SW 1271 (cell line): Measurements from ENCODE around the gene RABL2B.
"Not testable (repeated sequence)": the region's sequence is repeated elsewhere in the genome, so short reads cannot be mapped to it uniquely, and the experiment has no call there.

ENCODE experiments used
- DNase-seq, 2 experiments: peaks; one replicate each; lab custom pipeline; 2025; lab: John Stamatoyannopoulos, UW

Gene RABL2B

DNA sequence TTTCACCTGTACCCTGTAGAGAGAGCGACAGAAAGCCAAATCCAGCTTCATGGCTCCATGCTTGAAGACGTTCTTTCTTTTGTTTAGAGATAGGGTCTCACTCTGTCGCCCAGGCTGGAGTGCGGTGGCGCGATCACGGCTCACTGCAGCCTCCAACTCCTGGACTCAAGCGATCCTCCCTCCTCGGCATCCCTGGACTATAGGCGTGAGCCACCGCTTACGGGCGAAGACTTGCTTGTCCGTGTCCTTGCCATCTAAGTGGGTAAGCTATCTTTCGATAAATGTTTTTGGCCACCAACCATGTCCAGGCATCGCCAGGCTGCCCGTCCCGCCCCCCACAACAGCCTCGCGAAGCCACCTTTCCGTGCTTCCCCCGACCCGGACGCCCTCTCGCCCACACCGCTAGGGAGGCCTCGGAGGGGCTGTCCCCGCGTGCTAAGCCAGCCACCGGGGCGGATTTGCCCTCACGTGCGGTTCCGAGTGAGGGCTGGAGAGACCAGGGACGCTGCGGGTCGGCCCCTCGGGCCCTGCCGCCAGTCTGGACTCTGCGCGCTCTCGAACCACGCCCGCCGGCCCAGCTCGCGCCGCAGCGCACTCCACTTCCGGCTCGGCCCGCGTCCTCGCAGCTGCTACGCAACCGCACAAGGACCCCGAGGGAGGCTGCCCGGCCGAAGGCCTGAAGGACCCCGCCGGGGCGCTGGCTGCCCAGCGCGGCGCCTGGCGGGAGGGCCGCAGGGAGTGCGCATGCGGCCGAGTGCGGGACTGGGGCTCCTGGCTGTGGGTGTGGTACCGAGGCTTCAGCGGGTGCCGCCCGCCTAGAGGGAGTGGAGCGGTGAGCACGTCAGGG lies at the start of gene RABL2B:
Gene RABL2B, minus strand, starts transcription at position 604 of the 847 bp plus-strand sequence. CDS start 1,342 bp downstream, outside the sequence.
- DNase-seq, result peak; percentile 26 to 79

DNA sequence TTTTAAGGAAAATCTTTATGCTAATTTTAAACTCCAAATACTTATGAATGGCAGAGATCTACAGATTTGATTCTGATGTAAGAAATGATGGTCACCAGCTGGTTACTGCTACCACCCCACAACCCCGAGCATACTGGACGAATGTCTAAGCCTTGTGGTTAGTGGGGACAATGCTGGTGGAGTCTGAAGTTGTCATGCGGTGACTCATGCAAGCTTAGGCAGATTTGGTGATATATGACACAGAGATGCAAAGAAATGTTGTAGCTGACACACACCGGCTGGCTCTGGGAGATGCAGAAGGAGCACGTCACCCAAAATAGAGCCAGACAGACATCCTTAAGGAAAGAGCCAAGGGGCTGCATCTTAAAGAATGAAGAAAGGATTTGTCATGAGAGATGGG lies 3.5 kb upstream of the RABL2B start:
- not testable (repeated sequence) for DNase-seq

DNA sequence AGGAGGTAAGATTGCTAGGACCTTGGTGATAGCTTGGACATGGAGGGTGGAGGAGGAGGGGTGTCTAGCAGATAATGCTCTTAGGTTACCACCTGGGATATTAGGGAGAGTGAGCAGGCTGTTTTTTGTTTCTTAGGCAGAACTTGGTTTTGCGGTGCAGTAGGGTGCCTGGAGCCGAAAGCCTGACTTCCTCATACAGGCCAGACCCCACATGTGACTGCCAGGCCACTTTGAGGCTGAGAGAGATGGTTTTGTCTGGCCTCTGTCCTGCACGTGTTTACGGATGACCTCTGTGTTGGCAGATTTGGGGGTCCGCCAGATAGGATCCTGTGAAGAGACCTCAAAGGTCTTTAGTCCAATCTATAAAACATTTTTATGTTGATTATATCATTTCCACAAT lies 1.9 kb upstream of the RABL2B start:
- DNase-seq, result not testable (repeated sequence)

DNA sequence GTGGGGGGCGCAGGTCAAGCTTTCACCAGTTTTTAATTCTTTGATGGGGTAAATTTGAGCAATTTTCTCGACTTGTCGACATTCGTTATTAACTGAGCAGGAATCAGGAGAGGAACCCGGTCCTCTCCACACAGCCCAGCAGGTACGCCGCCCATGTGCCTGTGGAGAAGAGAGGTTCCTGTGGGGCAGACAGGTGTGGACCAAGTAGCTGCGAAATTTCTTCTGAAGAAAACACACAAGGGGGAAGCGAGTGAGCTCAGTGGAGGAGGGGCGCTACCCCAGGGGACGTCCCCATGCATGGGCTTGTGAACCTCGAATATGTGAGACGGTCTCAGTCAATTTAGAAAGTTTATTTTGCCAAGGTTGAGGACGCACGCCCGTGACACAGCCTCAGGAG lies 442 bp upstream of the RABL2B start:
- DNase-seq, result not testable (repeated sequence)

DNA sequence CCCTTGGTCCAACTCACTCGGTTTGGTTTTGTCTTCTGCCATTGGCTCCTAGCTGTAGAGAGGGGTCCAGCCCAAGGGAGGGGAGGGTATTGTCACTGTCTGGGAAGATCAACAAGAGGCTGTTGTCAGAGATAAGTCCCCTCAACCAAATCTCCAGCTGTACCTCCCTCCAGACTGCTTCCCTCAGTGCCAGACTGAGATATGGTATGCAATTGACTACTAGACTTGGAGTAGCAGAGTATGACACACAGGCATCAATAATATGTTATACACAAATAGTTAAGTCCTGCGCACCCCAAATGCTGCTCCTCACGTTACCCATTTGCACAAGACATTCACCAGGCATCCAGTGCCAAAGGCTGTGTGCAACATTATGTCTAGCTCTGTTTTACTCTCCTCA lies 1.2 kb downstream of the RABL2B start:
- not testable (repeated sequence) for DNase-seq

DNA sequence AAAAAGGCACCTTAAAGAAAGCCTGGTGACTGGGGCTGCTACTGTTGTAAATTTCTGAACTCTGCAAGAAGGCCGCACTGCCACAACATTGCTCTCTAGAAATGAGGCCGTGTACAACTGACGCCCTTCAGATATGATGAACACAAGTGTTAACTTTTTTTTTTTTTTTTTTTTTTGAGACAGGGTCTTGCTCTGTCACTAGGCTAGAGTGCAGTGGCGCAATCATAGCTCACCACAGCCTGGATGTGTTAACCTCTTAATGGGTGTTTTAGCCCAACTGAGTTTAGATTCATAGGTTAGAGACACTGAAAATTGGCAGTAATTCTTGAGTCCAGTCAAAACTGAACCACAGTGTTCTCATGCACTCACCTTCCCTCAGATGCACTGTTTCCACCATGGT lies 3.2 kb downstream of the RABL2B start:
- DNase-seq, result not testable (repeated sequence)

DNA sequence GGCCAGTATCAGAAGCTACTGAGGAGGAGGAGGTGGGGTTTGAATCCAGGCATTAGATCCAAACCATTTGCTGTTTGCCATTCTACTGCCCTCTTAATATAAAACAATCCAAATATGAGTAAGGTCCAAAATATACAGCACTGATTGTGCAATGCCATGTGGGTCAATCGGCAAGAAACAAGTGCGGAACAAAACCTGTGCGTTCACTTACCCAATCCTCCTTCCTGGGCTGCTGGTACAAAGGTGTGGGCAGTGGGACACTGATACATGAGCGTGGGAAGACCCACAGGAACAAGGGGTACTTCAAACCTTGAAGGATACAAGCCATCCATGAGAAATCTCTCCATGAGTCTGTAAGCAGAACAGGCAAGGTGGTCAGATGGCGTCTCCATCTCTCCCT lies 5.8 kb downstream of the RABL2B start:
- not testable (repeated sequence) for DNase-seq

DNA sequence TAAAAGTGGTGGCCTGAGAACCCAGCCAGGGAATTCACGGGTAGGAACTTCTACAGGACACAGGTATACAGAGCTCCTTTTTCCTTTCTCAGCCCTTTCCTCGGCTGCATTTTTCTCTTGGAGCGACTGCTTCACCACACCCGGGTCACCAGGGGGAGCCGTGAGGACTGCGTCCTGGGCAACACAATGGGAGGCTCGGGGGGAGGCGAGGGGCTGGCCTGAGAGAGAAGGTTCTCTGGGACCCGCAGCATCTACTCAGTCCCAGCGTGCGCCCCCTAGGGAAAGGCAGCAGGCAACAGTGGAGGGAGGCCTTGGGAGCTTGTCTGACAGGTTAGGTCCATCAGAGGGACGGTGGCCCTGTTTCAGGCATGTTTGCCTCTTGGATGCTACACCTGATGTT lies 8.3 kb downstream of the RABL2B start:
- DNase-seq, result peak; percentile 13 to 35

DNA sequence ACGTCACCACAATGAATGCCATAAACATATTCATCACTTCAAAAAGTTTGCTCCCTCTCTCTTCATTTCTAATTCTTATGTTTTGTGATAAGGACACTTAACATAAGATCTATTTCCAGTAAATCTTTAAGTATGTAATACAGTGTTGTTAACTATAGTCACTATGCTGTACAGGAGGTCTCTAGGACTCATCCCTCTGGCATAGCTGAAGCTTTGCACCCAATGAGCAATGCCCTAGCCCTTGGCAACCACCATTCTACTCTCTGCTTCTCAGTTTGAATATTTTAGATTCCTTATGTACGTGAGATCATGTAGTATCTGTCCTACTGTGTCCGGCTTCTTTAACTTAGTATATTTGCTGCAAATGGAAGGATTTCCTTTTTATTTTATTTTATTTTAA lies 19.1 kb downstream of the RABL2B start:
- not testable (repeated sequence) for DNase-seq

DNA sequence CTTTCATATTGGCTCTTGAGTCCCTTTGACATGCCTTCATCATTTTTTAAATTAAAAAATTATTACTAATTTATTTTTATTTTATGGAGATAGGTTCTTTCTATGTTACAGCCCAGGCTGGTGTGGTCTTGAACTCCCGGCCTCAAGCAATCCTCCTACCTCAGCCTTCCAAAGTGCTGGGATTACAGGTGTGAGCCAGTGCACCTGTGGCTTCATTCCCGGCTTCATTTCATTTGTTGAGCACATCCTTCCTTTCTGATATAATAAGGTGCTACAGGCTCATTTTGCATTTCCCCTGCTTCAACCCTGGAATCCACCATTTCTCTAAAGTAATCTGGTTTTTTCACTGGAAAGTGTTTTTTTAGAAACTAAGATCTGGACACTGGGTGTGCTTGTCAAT lies 21.6 kb downstream of the RABL2B start:
- DNase-seq, result not testable (repeated sequence)

DNA sequence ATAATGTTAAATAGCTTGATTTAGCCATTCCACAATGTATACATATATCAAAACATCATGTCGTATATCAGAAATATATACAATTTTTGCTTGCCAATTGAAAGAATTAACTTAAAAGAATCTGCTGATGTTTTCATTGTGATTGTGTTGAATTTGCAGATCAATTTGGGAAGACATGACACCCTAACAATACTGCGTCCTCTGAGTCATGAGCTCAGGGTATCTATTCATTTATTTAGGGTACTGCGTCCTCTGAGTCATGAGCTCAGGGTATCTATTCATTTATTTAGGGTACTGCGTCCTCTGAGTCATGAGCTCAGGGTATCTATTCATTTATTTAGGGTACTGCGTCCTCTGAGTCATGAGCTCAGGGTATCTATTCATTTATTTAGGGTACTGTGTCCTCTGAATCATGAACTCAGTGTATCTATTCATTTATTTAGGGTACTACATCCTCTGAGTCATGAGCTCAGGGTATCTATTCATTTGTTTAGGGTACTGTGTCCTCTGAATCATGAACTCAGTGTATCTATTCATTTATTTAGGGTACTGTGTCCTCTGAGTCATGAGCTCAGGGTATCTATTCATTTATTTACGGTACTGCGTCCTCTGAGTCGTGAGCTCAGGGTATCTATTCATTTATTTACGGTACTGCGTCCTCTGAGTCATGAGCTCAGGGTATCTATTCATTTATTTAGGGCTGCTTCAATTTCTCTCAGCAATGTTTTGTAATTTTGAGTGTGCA lies 23.7 kb downstream of the RABL2B start:
- not testable (repeated sequence) for DNase-seq

DNA sequence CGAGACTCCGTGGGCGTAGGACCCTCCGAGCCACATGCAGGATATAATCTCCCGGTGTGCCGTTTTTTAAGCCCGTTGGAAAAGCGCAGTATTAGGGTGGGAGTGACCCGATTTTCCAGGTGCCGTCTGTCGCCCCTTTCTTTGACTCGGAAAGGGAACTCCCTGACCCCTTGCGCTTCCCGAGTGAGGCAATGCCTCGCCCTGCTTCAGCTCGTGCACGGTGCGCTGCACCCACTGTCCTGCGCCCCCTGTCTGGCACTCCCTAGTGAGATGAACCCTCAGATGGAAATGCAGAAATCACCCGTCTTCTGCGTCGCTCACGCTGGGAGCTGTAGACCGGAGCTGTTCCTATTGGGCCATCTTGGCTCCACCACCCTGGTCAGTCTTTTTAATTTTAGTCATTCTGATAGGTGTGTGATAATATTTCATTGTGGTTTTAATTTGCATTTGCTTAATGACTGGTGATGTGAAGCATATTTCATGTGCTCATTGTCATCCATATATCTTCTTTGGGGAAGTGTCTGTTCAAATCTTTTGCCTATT lies 26.4 kb downstream of the RABL2B start:
- peak in 1 of 2 experiments; percentile 7 for DNase-seq

DNA sequence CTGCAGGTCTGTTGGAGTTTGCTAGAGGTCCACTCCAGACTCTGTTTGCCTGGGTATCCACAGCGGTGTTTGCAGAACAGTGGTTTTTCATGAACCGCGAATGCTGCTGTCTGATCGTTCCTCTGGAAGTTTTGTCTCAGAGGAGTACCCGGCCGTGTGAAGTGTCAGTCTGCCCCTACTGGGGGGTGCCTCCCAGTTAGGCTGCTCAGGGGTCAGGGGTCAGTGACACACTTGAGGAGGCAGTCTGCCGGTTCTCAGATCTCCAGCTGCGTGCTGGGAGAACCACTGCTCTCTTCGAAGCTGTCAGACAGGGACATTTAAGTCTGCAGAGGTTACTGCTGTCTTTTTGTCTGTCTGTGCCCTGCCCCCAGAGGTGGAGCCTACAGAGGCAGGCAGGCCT lies 27.0 kb downstream of the RABL2B start:
- not testable (repeated sequence) for DNase-seq

DNA sequence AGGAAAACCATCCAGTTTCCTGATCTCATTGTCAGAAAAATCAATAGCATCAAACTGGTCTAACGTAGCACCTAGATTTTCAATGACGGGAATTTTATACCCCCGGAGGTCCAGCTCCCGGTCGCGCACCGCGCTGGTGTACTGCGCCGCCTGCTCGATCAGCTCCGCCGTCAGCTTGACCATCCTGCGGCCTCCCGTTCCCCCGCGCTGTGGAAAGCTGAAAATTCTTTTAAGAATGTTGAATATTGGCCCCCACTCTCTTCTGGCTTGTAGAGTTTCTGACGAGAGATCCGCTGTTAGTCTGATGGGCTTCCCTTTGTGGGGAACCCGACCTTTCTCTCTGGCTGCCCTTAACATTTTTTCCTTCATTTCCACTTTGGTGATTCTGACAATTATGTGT lies 28.2 kb downstream of the RABL2B start:
- DNase-seq, result not testable (repeated sequence)

DNA sequence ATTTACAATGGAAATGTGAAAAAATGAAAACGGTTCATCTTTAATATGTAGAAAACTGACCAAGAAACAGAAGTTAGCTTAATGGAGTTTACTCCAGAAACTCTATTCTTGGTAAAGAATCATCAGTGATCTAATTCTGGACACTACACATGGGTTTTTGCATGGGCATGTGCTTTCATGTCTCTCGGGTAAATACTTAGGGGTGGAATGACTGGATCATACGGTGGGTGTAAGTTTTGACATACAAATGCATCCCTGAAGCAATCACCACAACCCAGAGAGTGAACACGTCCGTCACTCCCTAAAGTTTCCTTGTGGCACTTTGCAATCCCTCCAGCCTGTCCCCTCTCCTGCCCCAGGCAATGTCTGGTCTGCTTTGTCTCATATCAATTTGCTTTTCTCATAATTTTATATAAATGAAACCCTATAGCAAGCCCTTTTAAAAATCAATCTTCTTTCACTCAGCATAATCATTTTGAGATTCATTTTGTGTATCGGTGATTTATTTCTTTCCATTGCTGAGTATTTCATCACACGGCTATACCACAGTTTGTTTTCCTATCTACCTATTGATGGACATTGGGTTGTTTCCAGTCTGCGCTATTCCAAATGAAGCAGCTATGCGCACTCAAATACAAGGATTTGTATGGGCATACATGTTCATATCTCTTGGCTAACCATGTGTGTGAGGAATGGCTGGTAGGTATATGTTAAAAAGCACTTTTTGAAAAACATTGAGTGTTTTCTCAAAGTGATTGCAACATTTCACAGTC lies 33.9 kb downstream of the RABL2B start:
- not testable (repeated sequence) for DNase-seq

DNA sequence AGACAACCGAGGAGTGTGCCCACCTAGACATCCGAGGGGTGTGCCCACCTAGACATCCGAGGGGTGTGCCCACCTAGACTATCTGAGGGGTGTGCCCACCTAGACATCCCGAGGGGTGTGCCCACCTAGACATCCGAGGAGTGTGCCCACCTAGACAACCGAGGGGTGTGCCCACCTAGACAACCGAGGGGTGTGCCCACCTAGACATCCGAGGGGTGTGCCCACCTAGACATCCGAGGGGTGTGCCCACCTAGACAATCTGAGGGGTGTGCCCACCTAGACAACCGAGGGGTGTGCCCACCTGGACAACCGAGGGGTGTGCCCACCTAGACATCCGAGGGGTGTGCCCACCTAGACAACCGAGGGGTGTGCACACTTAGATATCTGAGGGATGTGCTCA lies 34.8 kb downstream of the RABL2B start:
- DNase-seq, result not testable (repeated sequence)

DNA sequence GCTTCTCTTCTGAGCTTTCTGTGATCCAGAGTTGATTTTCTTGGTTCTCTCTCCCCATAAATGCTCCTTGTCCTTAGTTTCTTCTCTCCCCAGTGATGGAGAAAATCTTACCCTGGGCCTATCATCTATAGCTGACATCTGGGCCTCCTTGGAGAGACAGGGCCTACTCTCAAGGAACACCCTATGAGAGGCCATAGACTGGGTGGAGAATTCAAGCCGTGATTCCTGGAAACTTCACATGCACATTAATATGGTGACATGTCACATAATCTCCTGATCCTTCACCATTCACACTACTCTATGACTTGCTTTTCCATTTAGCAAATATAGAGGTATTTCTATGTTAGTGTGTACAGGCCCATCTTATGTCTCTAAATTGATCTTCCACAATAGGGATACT lies 35.9 kb downstream of the RABL2B start:
- DNase-seq, result not testable (repeated sequence)

DNA sequence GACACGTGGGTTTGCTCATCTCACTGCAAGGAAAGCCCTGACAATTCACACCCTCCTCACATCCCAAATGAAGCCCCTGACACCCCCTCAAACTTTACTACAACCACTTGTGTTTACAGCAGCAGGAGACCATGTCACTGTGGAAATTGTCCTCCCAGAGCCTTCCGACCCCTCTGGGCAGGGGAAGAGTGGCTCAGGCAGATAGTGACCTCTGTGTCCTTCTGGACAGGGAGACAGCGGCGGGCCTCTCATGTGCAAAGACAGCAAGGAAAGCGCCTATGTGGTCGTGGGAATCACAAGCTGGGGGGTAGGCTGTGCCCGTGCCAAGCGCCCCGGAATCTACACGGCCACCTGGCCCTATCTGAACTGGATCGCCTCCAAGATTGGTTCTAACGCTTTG lies 39.0 kb downstream of the RABL2B start:
- not testable (repeated sequence) for DNase-seq

DNA sequence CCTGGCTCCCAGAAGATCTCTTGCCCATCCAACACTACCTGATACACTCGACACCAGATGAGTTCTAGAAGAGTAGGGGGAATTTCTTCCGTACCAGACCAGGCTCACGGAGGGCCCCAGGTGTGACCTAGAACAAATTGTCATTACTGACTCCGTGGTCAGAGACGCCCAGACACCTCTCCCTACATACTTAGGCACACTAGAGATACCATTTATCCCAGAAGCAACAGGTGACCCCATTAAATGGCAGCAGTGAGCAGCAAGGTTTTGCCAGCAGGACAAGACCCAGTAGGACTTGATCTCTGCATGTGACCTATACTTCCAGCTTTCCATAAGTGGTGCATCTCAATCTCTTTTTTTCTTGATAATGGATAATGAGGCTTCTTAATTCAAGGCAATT lies 42.7 kb downstream of the RABL2B start:
- DNase-seq, result not testable (repeated sequence)

DNA sequence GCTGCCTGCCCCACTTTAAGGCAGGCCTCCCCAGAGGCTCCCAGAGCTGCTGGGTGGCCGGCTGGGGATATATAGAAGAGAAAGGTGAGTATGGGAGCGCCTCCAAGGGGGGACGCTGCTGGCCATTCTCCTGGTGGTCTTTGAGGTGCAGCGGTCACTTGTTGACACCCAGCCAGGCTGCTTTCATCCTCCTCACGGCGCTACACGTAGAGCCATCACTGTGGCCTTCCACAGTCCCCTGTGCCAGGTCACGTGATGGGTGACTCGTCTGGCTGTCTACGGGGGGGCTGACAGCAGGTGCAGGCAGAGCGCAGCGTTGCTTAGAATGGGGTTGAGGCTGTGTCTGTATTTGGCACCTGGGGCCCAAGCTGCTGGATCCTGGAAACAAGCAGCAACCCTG lies 43.5 kb downstream of the RABL2B start:
- DNase-seq, result no peak

DNA sequence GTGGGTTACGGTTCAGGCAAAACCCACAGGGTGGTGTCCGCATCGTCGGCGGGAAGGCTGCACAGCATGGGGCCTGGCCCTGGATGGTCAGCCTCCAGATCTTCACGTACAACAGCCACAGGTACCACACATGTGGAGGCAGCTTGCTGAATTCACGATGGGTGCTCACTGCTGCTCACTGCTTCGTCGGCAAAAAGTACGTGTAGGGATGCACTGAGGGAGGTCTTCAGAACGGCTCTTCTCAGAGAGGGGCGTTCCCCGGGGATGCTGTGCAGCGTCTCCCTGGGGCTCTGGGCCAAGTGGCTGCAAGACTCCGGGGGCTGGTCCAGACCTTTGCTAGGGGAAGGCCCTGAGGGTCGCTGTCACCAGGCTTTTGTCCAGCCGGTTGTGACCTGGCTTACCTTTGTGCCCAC lies 44.2 kb downstream of the RABL2B start:
- no peak for DNase-seq

DNA sequence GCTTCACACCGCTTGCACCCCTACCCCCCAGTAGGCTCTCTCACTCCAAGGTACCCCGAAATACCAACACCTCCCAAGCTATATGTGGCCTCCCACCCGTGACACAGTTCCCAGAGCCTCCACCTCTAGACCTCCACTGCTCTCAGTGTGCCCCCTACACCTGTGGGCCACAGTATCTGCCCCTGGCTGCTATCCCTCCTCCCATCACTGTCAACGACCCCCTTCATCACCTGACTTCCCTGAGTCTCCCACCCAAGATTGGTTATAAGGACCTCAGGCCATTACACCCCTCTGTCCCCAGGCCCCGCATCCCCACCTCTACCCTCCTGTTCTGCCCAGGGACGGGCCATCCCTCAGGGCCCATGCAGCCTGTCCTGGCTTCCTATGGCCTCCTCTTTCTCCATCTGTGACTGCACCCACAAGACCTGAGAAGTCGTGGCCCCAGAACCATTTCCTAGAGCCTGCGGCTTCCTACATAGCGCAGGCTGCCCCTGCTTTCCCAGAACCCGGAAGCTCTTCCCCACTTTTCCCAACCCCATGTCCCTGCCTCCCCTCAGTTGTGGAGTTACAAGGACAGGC lies 44.7 kb downstream of the RABL2B start:
- DNase-seq, result no peak
